Spleen (tissue), 11 donors: ENCODE data around the gene SRGAP1. TPM values are rescaled to one million over a fixed set of nuclear protein-coding genes. Genes with fewer than 3 reads are reported as not detected.
"Not testable (repeated sequence)": the region's sequence is repeated elsewhere in the genome, so short reads cannot be mapped to it uniquely, and the experiment has no call there.

ENCODE experiments used
- DNase-seq: peaks from one replicate; pipeline ENCODE4 v3.0.0-alpha.2; 2020
- H3K27ac ChIP-seq, 8 donors: fragments of 200-600 bp; sonication (generic) in 7 of 8; 1 replicate in 4 of 8; 2 replicates in 4 of 8; pipeline versions ENCODE4 v1.5.0 to v1.8.0; 2016 to 2021; ENCODE audit warnings: inconsistent platforms in 4 of 8, mild to moderate bottlenecking in 4 of 8, moderate library complexity in 1 of 8
- H3K27me3 ChIP-seq, 7 donors: fragments of 200-600 bp; sonication (generic) in 6 of 7; replicated peaks in 1 of 7; 1 replicate in 4 of 7; 2 replicates in 3 of 7; pipeline versions ENCODE4 v1.5.0 to v1.8.0; 2016 to 2021; ENCODE audit warnings: inconsistent platforms in 3 of 7, mild to moderate bottlenecking in 1 of 7
- H3K36me3 ChIP-seq, 6 donors: fragments of 200-600 bp; sonication (generic) in 5 of 6; 1 replicate in 4 of 6; 2 replicates in 2 of 6; pipeline versions ENCODE4 v1.5.0 to v1.8.0; 2016 to 2021; ENCODE audit warnings: inconsistent platforms in 2 of 6
- H3K4me1 ChIP-seq, 6 donors: fragments of 200-600 bp; sonication (generic) in 5 of 6; 1 replicate in 3 of 6; 2 replicates in 3 of 6; pipeline versions ENCODE4 v1.5.0 to v1.8.0; 2016 to 2021; ENCODE audit warnings: inconsistent platforms in 3 of 6
- H3K4me3 ChIP-seq, 8 donors: fragments of 200-600 bp; sonication (generic) in 7 of 8; 1 replicate in 4 of 8; 2 replicates in 4 of 8; pipeline versions ENCODE4 v1.5.0 to v1.8.0; 2016 to 2021; ENCODE audit warnings: inconsistent platforms in 4 of 8, mild to moderate bottlenecking in 4 of 8, moderate library complexity in 2 of 8
- H3K9me3 ChIP-seq, 8 donors: fragments of 200-600 bp; sonication (generic) in 7 of 8; 1 replicate in 4 of 8; 2 replicates in 4 of 8; pipeline versions ENCODE4 v1.5.0 to v1.8.0; 2016 to 2021; ENCODE audit warnings: inconsistent platforms in 4 of 8
- CTCF ChIP-seq, 11 experiments: fragments of 200-600 bp in 7 of 11; fragments of 450-650 bp in 4 of 11; sonication (generic) in 4 of 11; IDR thresholded peaks in 8 of 11; conservative IDR thresholded peaks in 3 of 11; 1 replicate in 7 of 11; 2 replicates in 4 of 11; pipeline versions ENCODE4 v1.4.0 to v1.8.0; 2016 to 2021; ENCODE audit warnings: antibody characterized with exemption in 11 of 11, inconsistent platforms in 4 of 11, mild to moderate bottlenecking in 1 of 11
- POLR2A ChIP-seq, 3 donors: fragments of 450-650 bp; IDR thresholded peaks; one replicate each; pipeline ENCODE4 v1.5.1; 2017; ENCODE audit warnings: antibody characterized with exemption in 3 of 3, mild to moderate bottlenecking in 1 of 3
- POLR2AphosphoS5 ChIP-seq, 3 donors: sonication (generic); formaldehyde crosslinking; IDR thresholded peaks; one replicate each; pipeline ENCODE4 v1.5.1; 2017; ENCODE audit warnings: antibody characterized with exemption in 3 of 3
- WGBS, 5 donors: extraction: QIAGEN DNeasy Blood & Tissue Kit in 3 of 5; methylation state at CpG; one replicate each; pipeline versions ENCODE4 v1.1.5 to v1.1.7; 2013 to 2018; 5-methylcytosine and 5-hydroxymethylcytosine counted together
- intact Hi-C: fragments of 100-400 bp; cut with DNase I; formaldehyde crosslinking; loops from one replicate; pipeline ENCODE4 v1.15.0; 2023; ENCODE audit warnings: low total_unique reads
- polyA plus RNA-seq, 3 donors: library from polyadenylated mRNA; stranded (reverse); fragments of 200-250 nt; gene quantifications; one replicate each; pipeline ENCODE4 v1.2.1, GENCODE V29; 2013
- total RNA-seq, 7 donors: library from RNA; depleted of rRNA in 3 of 7; stranded (reverse); fragments of >200 nt in 3 of 7; fragmentation: NEBNext Ultra II Directional in 4 of 7; extraction: Animal tissue kit (Norgen Biotek cat#: 25700) in 4 of 7; gene quantifications; one replicate each; pipeline versions ENCODE4 v1.1.0 to v1.2.1, GENCODE V29; 2016 to 2021
- donor health status: healthy with polysubstance abuse.
- donor health status: DM: no; HTN: no; CAD: no; lungs with moderate emphysema.
- donor health status: DM: no; HTN: no; CAD: no.
- donor health status: Bipolar disorder and iron deficiency.
- donor health status: healthy.
- donor health status: DM: no; HTN: no; CAD: no.
- donor health status: DM: yes; HTN: yes; CAD: no.

Gene SRGAP1
- total and polyA plus RNA-seq, 10 donors: 0.37 to 20.1 (median 13.4) TPM

GRCh38 chr12:64160021-64160710 lies 315.7 kb downstream of the SRGAP1 start:
- DNase-seq: no peak
- Histone ChIP-seq H3K4me1 (no peaks in the 10 kb centered on the region), H3K27ac (no peak overlapping the region), H3K27me3 (no peaks in the 10 kb centered on the region), H3K4me3 (no peak overlapping the region), H3K36me3 (no peaks in the 10 kb centered on the region), H3K9me3 (peaks cover 0 to 5% (median 0%) of the 10 kb centered on the region in 8 donors)
- 90 to 97% (median 96%) methylated on average over 2 of the region's 2 CpGs for WGBS, 5 donors
- no peak for TF ChIP-seq CTCF (IDR thresholded peaks at IDR 0.05 in 8 of 11, conservative IDR thresholded peaks at IDR 0.05 in 3 of 11)
- intact Hi-C loops: no loop called here

- Histone ChIP-seq H3K36me3 (no peaks in the 10 kb centered on the region), H3K4me1 (no peaks in the 10 kb centered on the region), H3K27me3 (no peaks in the 10 kb centered on the region), H3K4me3 (no peak overlapping the region), H3K9me3 (peaks cover 0 to 6% (median 0%) of the 10 kb centered on the region in 8 donors), H3K27ac (no peak overlapping the region)
- TF ChIP-seq CTCF (IDR thresholded peaks at IDR 0.05 in 8 of 11, conservative IDR thresholded peaks at IDR 0.05 in 3 of 11): no peak
- no peak for TF ChIP-seq POLR2AphosphoS5 (IDR thresholded peaks at IDR 0.05)
- TF ChIP-seq POLR2A (IDR thresholded peaks at IDR 0.05): no peak
- DNase-seq: no peak
- intact Hi-C loops: no loop called here
- WGBS, 5 donors: 79 to 97% (median 83%) methylated on average over 2 of the region's 2 CpGs
Observed at GRCh38 chr12:64160711-64161060, 316.2 kb downstream of the SRGAP1 start.

- 84 to 91% (median 88%) methylated on average over 3 of the region's 3 CpGs for WGBS, 5 donors
- H3K4me3 ChIP-seq, H3K9me3 ChIP-seq, intact Hi-C loops, H3K27ac ChIP-seq, H3K4me1 ChIP-seq, H3K36me3 ChIP-seq, DNase-seq, H3K27me3 ChIP-seq: not testable (repeated sequence)
Observed at GRCh38 chr12:64166606-64167005, 322.1 kb downstream of the SRGAP1 start.

GRCh38 chr12:64167041-64167440 lies 322.5 kb downstream of the SRGAP1 start:
- H3K4me1 ChIP-seq, H3K27ac ChIP-seq, H3K4me3 ChIP-seq, DNase-seq, H3K36me3 ChIP-seq, intact Hi-C loops, H3K27me3 ChIP-seq, H3K9me3 ChIP-seq: not testable (repeated sequence)
- 88 to 92% (median 89%) methylated on average over 1 of the region's 1 CpG for WGBS, 5 donors

- Histone ChIP-seq H3K4me1 (no peaks in the 10 kb centered on the region), H3K36me3 (no peaks in the 10 kb centered on the region), H3K27me3 (no peaks in the 10 kb centered on the region), H3K4me3 (no peak overlapping the region), H3K9me3 (peaks cover 0 to 8% (median 0%) of the 10 kb centered on the region in 8 donors), H3K27ac (no peak overlapping the region)
- WGBS, 5 donors: 75 to 93% (median 90%) methylated on average over 3 of the region's 3 CpGs
- no peak for DNase-seq
- intact Hi-C loops: no loop called here
- TF ChIP-seq POLR2AphosphoS5 (IDR thresholded peaks at IDR 0.05): no peak
- no peak for TF ChIP-seq CTCF (IDR thresholded peaks at IDR 0.05 in 8 of 11, conservative IDR thresholded peaks at IDR 0.05 in 3 of 11)
- TF ChIP-seq POLR2A (IDR thresholded peaks at IDR 0.05): no peak
Observed at GRCh38 chr12:64170024-64170423, 325.5 kb downstream of the SRGAP1 start.
